OCI-LY7 (cell line): ENCODE results near the gene MFF. TPM values are rescaled to one million over a fixed set of nuclear protein-coding genes. Genes with fewer than 3 reads are reported as not detected.

Experiments
- BruUV-seq: library from RNA; stranded (reverse); fragments of 400-500 nt; replicated peaks from 2 replicates; lab custom pipeline; 2021; lab: Mats Ljungman, UMichigan
- CTCF ChIA-PET: fragments of 300-600 bp; sonication (Branson Sonifier 250); formaldehyde crosslinking; loops from one replicate; lab custom pipeline; 2022; ENCODE audit warnings: antibody characterized with exemption; ENCODE audit not compliant: unreplicated experiment; lab: Charles Lee
- POLR2A ChIA-PET: fragments of 300-600 bp; sonication (Branson Sonifier 250); formaldehyde crosslinking; loops from one replicate; lab custom pipeline; 2022; ENCODE audit warnings: antibody characterized with exemption; lab: Charles Lee
- DNase-seq: peaks from one replicate; pipeline ENCODE4 v3.0.0-alpha.2; 2015; ENCODE audit warnings: low spot score
- H2AFZ ChIP-seq: fragments of 200-600 bp; sonication (generic), shearing (Covaris generic); 2 replicates; pipeline ENCODE4 v1.6.1; 2014; ENCODE audit warnings: mild to moderate bottlenecking, antibody characterized with exemption, low read length, moderate library complexity
- H3K27ac ChIP-seq: fragments of 200-600 bp; sonication (generic); 2 replicates; pipeline ENCODE4 v1.5.1; 2014; ENCODE audit warnings: mixed run types, low read depth, mild to moderate bottlenecking, moderate library complexity, low read length, inconsistent platforms; ENCODE audit not compliant: poor library complexity, severe bottlenecking
- H3K36me3 ChIP-seq: fragments of 200-600 bp; sonication (generic); 2 replicates; pipeline ENCODE4 v1.6.1; 2014; ENCODE audit warnings: mild to moderate bottlenecking, antibody characterized with exemption, low read length, moderate library complexity, mixed read lengths; ENCODE audit not compliant: insufficient read depth
- H3K4me1 ChIP-seq: fragments of 200-600 bp; sonication (generic); 2 replicates; pipeline ENCODE4 v1.5.1; 2014; ENCODE audit warnings: mild to moderate bottlenecking, low read length; ENCODE audit not compliant: insufficient read depth, poor library complexity, severe bottlenecking
- H3K4me2 ChIP-seq: fragments of 200-600 bp; sonication (generic); 2 replicates; pipeline ENCODE4 v1.6.1; 2014; ENCODE audit warnings: mild to moderate bottlenecking, low read length
- H3K4me3 ChIP-seq: fragments of 200-600 bp; sonication (generic); 2 replicates; pipeline ENCODE4 v1.5.1; 2014; ENCODE audit warnings: mild to moderate bottlenecking, low read depth, low read length; ENCODE audit not compliant: poor library complexity, severe bottlenecking
- H3K79me2 ChIP-seq: fragments of 200-600 bp; sonication (generic); 2 replicates; pipeline ENCODE4 v1.6.1; 2016; ENCODE audit warnings: low read depth, mild to moderate bottlenecking, low read length, moderate library complexity, mixed read lengths; ENCODE audit not compliant: insufficient read depth
- H3K9me2 ChIP-seq: fragments of 200-600 bp; sonication (generic); 2 replicates; pipeline ENCODE4 v1.6.1; 2016; ENCODE audit warnings: mild to moderate bottlenecking, low read length, mixed read lengths; ENCODE audit not compliant: insufficient read depth
- H3K9me3 ChIP-seq: fragments of 200-600 bp; sonication (generic); 2 replicates; pipeline ENCODE4 v1.6.1; 2014; ENCODE audit warnings: mild to moderate bottlenecking, mixed run types, low read length, mixed read lengths
- H4K20me1 ChIP-seq: fragments of 200-600 bp; sonication (generic); 2 replicates; pipeline ENCODE4 v1.6.1; 2014; ENCODE audit warnings: mild to moderate bottlenecking, antibody characterized with exemption, low read length, moderate library complexity, mixed read lengths; ENCODE audit not compliant: insufficient read depth
- EZH2phosphoT487 ChIP-seq: fragments of 200-600 bp; sonication (generic); IDR thresholded peaks from 2 replicates; pipeline ENCODE4 v1.6.1; 2018; ENCODE audit warnings: low read depth, borderline replicate concordance, mild to moderate bottlenecking, mixed run types, antibody characterized with exemption, low read length, moderate library complexity, mixed read lengths
- intact Hi-C: fragments of 100-400 bp; cut with micrococcal nuclease; formaldehyde crosslinking; loops from one replicate; pipeline ENCODE4 v1.10.0; 2022; ENCODE audit not compliant: unreplicated experiment
- total RNA-seq, 2 experiments: library from RNA; depleted of rRNA in 1 of 2; stranded (reverse); fragments of >200 nt in 1 of 2; shearing (Covaris generic) in 1 of 2; gene quantifications; 2 replicates each; pipeline ENCODE4 v1.2.3, GENCODE V29; 2014 to 2022
- TF ChIP-seq, protein P1 (sequence below): fragments of 200-600 bp; sonication (generic); conservative IDR thresholded peaks from 2 replicates; pipeline ENCODE4 v1.5.1; 2014; ENCODE audit warnings: mild to moderate bottlenecking, antibody characterized with exemption, low read length, moderate library complexity, mixed read lengths

Gene MFF
- total RNA-seq, 2 experiments from 2014 or later = 66.6 to 72.1 TPM

DNA sequence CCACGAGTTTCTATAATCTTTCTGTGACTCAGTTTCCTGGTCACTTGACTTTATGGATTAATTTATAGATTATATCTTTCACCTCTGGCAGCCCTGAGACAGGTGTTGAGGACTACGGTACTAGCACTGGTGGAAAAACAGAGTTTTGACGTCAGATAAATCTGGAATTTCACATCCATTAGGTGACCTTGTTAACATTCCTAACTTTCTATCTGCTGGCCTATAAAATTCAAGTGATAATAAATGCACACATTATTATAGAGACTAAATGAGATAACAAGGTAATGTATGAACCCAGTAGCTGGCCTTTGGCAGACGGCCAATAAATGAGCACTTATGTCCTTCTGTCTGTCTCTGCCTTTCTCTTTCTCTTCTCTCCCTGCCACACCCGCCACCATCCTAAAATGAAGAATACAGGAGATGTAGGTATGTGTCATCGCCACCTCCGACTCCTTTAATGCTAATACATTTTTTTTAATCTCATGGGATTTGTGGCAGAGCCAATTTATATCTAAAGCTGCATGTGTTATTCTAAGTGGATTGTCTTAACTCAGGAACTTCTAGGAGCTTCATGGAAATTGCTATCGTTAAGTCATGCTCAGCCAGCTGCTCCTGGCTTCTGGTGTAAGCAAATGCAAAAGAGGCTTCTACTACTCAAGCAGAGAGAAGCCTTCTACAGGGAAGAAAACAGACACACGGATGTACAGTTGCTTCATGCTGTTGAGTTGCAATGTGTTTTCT lies 51.8 kb downstream of the MFF start:
- CTCF ChIA-PET = no interaction called here
- intact Hi-C loops = no loop called here

DNA sequence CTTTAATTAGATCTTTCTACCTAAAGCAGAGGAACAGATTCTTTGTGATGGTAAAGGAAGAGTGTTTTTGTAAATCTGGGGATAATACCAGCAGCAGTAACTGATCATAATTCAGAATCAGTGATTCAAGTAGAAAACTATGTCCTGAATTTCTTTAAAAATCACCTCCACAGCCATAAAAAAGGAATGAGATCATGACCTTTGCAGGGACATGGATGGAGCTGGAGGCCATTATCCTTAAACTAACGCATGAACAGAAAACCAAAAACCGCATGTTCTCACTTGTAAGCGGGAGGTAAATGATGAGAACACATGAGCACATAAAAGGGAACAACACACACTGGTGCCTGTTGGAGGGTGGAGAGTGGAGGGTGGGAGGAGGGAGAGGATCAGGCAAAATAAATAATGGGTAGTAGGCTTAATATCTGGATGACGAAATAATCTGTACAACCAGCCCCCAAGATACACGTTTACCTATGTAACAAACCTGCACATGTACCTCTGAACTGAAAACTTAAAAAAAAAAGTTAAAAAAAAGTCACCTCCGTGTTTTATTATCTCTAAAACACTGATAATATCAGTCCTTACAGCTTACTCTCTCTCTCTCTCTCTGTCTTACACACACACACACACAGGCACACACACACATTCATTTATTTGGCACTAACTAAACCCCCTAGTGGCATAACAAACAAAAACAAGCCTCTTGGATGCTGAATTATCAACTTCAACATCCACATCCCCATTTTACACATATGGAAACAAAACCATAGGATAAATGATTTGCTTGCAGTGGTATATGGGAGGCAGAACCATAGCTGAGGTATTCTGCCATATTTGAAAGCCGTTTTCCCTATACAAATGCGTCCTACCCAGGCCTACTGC lies 52.7 kb downstream of the MFF start:
- CTCF ChIA-PET = no interaction called here
- BruUV-seq = no TSS peak

More for the DNA sequence above, 51.8 kb downstream of the MFF start:
- no peak overlapping the region for H3K4me3 ChIP-seq
- no peaks in the 10 kb centered on the region for H3K4me1 ChIP-seq
- no peak overlapping the region for H3K4me2 ChIP-seq
- H3K36me3 ChIP-seq = no peaks in the 10 kb centered on the region
- TF ChIP-seq, protein P1, sequence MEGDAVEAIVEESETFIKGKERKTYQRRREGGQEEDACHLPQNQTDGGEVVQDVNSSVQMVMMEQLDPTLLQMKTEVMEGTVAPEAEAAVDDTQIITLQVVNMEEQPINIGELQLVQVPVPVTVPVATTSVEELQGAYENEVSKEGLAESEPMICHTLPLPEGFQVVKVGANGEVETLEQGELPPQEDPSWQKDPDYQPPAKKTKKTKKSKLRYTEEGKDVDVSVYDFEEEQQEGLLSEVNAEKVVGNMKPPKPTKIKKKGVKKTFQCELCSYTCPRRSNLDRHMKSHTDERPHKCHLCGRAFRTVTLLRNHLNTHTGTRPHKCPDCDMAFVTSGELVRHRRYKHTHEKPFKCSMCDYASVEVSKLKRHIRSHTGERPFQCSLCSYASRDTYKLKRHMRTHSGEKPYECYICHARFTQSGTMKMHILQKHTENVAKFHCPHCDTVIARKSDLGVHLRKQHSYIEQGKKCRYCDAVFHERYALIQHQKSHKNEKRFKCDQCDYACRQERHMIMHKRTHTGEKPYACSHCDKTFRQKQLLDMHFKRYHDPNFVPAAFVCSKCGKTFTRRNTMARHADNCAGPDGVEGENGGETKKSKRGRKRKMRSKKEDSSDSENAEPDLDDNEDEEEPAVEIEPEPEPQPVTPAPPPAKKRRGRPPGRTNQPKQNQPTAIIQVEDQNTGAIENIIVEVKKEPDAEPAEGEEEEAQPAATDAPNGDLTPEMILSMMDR = no peak
- H2AFZ ChIP-seq = no peak overlapping the region
- BruUV-seq = no TSS peak
- DNase-seq = no peak
- no peaks in the 10 kb centered on the region for H3K9me3 ChIP-seq
- H4K20me1 ChIP-seq = no peaks in the 10 kb centered on the region
- no peak overlapping the region for H3K27ac ChIP-seq
- no peaks in the 10 kb centered on the region for H3K9me2 ChIP-seq
- no peaks in the 10 kb centered on the region for H3K79me2 ChIP-seq
- POLR2A ChIA-PET = interaction anchor here (0.6 kb wide), 1 partner anchor 1995 kb away, joined by 3 read pairs; no protein-coding TSS in a partner anchor

More for the DNA sequence above, 52.7 kb downstream of the MFF start:
- H3K9me3 ChIP-seq = no peaks in the 10 kb centered on the region
- H3K4me2 ChIP-seq = no peak overlapping the region
- no peaks in the 10 kb centered on the region for H4K20me1 ChIP-seq
- DNase-seq = no peak
- H3K9me2 ChIP-seq = no peaks in the 10 kb centered on the region
- no peaks in the 10 kb centered on the region for H3K4me1 ChIP-seq
- no peak for TF ChIP-seq EZH2phosphoT487
- TF ChIP-seq, protein P1 = peak; percentile 51
- no peaks in the 10 kb centered on the region for H3K36me3 ChIP-seq
- no peak overlapping the region for H3K4me3 ChIP-seq
- intact Hi-C loops = no loop called here
- POLR2A ChIA-PET = no interaction called here
- H2AFZ ChIP-seq = no peak overlapping the region
- no peaks in the 10 kb centered on the region for H3K79me2 ChIP-seq
- no peak overlapping the region for H3K27ac ChIP-seq
